ENCODE results near the gene GPATCH4. TPM values are rescaled to one million over a fixed set of nuclear protein-coding genes. Genes with fewer than 3 reads are reported as not detected.
"Not testable (repeated sequence)": the region's sequence is repeated elsewhere in the genome, so short reads cannot be mapped to it uniquely, and the experiment has no call there.

Gene GPATCH4
- total RNA-seq, 1 donor from 2014 or later = 17.9 TPM

GRCh38 chr1:156556354-156556753 is 44.9 kb downstream of the GPATCH4 start:
- Histone ChIP-seq H3K27ac (no peak overlapping the region), H3K4me3 (no peak overlapping the region), H3K27me3 (ENCODE audit: low read depth) (no peaks in the 10 kb centered on the region), H3K9me3 (no peaks in the 10 kb centered on the region), H3K4me1 (no peaks in the 10 kb centered on the region), H3K36me3 (no peaks in the 10 kb centered on the region)
- intact Hi-C loops (cut with DNase I) = no loop called here
- DNase-seq = no peak
- no peak for ATAC-seq
- TF ChIP-seq CTCF (IDR thresholded peaks at IDR 0.05) = no peak

GRCh38 chr1:156555715-156556114 is 45.6 kb downstream of the GPATCH4 start:
- Histone ChIP-seq H3K4me3 (no peak overlapping the region), H3K27ac (no peak overlapping the region), H3K27me3 (ENCODE audit: low read depth) (no peaks in the 10 kb centered on the region), H3K4me1 (no peaks in the 10 kb centered on the region), H3K36me3 (no peaks in the 10 kb centered on the region), H3K9me3 (no peaks in the 10 kb centered on the region)
- intact Hi-C loops (cut with DNase I) = no loop called here
- DNase-seq (no peak), ATAC-seq (no peak)
- no peak for TF ChIP-seq CTCF (IDR thresholded peaks at IDR 0.05)

- H3K9me3 ChIP-seq = no peaks in the 10 kb centered on the region
- DNase-seq = no peak
- no peak overlapping the region for H3K27ac ChIP-seq
- H3K4me3 ChIP-seq = no peak overlapping the region
- no peak for TF ChIP-seq CTCF (IDR thresholded peaks at IDR 0.05)
- intact Hi-C loops (cut with DNase I) = no loop called here
- H3K4me1 ChIP-seq = no peaks in the 10 kb centered on the region
- H3K36me3 ChIP-seq = no peaks in the 10 kb centered on the region
- no peak for ATAC-seq
- H3K27me3 ChIP-seq (ENCODE audit: low read depth) = no peaks in the 10 kb centered on the region
Measured at GRCh38 chr1:156554971-156555370, 46.3 kb downstream of the GPATCH4 start.

- Histone ChIP-seq H3K4me3 (no peak overlapping the region), H3K27me3 (ENCODE audit: low read depth) (no peaks in the 10 kb centered on the region), H3K27ac (no peak overlapping the region), H3K4me1 (no peaks in the 10 kb centered on the region), H3K9me3 (no peaks in the 10 kb centered on the region), H3K36me3 (no peaks in the 10 kb centered on the region)
- ATAC-seq = no peak
- no peak for DNase-seq
- intact Hi-C loops (cut with DNase I) = no loop called here
- no peak for TF ChIP-seq CTCF (IDR thresholded peaks at IDR 0.05)
Measured at GRCh38 chr1:156553860-156554485, 47.3 kb downstream of the GPATCH4 start.

GRCh38 chr1:156552937-156553336 is 48.3 kb downstream of the GPATCH4 start:
- H3K36me3 ChIP-seq; H3K9me3 ChIP-seq; H3K27ac ChIP-seq; H3K27me3 ChIP-seq (ENCODE audit: low read depth); H3K4me3 ChIP-seq; H3K4me1 ChIP-seq; intact Hi-C loops (cut with DNase I): not testable (repeated sequence)
- ATAC-seq (peak; percentile 76 to 78), DNase-seq (peak; percentile 81)

- intact Hi-C loops (cut with DNase I) = no loop called here
Measured at GRCh38 chr1:156552518-156552917, 48.8 kb downstream of the GPATCH4 start.

More at GRCh38 chr1:156552518-156552917, 48.8 kb downstream of the GPATCH4 start:
- no peaks in the 10 kb centered on the region for H3K4me1 ChIP-seq
- no peak for ATAC-seq
- no peak for TF ChIP-seq CTCF (IDR thresholded peaks at IDR 0.05)
- H3K27me3 ChIP-seq (ENCODE audit: low read depth) = no peaks in the 10 kb centered on the region
- no peaks in the 10 kb centered on the region for H3K36me3 ChIP-seq
- DNase-seq = no peak
- H3K4me3 ChIP-seq = no peak overlapping the region
- H3K9me3 ChIP-seq = no peaks in the 10 kb centered on the region
- H3K27ac ChIP-seq = no peak overlapping the region

Data from lower lobe of right lung (tissue), 2 donors.